ENCODE data around the gene CNOT3.
A peak's percentile ranks its signal among the peaks of the same experiment; 100 is the strongest.
"Not testable (repeated sequence)": the region's sequence is repeated elsewhere in the genome, so short reads cannot be mapped to it uniquely, and the experiment has no call there.

The CNOT3 gene

DNA sequence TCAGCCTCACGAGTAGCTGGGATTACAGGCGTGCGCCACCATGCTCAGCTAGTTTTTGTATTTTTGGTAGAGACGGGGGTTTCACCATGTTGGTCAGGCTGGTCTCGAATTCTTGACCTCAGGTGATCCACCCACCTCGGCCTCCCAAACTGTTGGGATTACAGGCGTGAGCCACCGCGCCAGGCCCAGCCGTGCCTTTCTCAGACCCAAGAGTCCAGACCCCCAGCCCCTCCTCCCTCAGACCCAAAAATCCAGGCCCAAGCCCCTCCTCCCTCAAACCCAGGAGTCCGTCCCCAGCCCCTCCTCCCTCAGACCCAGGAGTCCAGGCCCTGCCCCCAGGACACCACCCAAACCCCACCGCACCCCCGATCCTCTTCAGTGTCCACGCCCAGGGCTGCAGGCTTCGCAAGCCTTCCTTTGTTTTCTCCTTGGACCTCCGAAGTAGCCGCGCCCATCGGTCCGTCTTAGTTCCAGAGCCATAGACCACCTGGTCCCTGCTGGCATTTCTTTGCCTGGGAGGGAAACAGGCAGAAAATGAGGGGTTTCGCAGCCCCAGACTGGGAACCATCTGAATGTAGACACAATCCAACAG is 31.7 kb downstream of the CNOT3 start:
- no peak for DNase-seq (ENCODE audit: low read depth in 2 of 2)

DNA sequence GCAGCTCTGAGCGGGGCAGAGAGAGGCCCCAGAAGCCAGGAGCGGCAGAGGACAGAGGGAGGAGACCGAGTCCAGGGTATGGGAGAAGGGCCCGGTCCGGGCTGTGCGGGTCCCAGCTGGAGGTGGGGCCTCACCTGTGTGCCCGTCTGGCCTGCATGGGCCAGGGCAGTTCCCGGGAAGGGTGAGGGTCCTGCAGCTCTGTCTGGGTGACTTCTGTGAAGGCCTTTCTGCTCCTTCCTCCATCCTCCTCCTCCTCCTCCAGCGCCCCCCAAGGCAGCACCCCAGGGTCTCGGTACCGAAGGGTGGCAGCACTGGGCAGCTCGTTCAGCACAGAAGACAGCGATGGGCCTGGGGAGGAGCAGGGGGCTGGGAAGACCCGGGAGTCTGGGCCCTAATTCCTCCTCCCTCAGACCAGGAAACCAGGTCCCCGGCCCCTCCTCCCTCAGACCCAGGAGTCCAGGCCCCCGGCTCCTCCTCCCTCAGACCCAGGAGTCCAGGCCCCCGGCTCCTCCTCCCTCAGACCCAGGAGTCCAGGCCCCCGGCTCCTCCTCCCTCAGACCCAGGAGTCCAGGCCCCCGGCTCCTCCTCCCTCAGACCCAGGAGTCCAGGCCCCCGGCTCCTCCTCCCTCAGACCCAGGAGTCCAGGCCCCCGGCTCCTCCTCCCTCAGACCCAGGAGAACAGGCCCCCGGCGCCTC is 34.3 kb downstream of the CNOT3 start:
- not testable (repeated sequence) for DNase-seq (ENCODE audit: low read depth in 2 of 2)

DNA sequence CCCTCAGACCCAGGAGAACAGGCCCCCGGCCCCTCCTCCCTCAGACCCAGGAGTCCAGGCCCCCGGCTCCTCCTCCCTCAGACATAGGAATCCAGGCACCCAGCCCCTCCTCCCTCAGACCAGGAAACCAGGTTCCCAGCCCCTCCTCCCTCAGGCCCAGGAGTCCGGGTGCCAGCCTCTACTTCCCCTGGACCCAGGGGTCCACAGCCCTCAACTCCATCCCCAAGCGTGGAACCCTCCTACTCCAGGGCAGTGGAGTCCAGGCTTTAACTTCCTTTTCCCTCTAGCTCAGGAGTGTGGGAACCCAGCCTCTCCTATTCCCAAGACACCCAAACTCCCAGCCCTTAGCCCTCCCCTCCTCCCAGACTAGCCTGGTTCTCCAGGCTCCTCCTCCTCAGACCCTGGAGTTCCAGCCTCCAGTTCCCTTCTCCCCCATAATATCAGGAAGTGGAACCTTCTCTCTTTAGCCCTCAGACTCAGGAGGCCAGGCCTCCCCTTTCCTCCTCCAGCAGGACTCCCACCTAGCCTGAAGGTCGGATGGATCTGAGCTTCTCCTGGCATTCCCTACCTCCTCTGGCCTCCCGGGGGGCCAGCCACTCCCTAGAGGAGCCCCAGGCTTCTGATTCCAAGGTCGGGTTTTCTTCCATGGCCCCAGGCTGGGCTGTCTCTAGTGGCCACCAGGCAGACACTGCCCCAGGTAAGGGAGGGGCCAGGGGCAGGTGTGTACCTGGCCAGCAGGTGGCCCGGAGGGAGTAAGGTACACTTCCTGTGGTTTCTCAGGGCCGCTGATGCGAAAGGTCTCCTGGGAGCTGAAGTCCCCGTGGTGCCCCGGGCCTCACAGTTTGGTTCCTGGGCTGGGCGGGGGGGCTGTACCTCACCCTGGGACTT is 35.2 kb downstream of the CNOT3 start, which contains the start of gene TMC4:
Gene TMC4, minus strand, starts transcription at position 690 of the 888 bp plus-strand sequence. Its CDS starts 43 bp downstream, at position 647.
- DNase-seq (ENCODE audit: low read depth in 2 of 2) = no peak

DNA sequence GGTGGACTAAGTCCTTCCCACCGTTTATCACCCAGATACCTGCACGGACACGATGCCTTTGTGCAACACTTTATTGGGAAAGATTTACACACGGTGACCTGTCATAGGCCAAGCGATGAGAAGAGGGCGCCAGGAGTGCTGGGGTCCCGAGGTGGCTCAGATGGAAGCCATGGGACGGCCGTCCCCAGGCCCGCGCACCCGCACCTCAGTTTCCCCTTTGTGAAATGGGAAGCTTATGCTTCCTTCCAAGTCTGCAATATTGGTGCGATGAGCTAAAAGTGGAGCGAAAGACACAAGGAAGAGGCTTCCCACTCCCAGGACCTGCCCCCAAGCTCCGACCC is 35.8 kb downstream of the CNOT3 start:
- DNase-seq (ENCODE audit: low read depth in 2 of 2) = no peak

DNA sequence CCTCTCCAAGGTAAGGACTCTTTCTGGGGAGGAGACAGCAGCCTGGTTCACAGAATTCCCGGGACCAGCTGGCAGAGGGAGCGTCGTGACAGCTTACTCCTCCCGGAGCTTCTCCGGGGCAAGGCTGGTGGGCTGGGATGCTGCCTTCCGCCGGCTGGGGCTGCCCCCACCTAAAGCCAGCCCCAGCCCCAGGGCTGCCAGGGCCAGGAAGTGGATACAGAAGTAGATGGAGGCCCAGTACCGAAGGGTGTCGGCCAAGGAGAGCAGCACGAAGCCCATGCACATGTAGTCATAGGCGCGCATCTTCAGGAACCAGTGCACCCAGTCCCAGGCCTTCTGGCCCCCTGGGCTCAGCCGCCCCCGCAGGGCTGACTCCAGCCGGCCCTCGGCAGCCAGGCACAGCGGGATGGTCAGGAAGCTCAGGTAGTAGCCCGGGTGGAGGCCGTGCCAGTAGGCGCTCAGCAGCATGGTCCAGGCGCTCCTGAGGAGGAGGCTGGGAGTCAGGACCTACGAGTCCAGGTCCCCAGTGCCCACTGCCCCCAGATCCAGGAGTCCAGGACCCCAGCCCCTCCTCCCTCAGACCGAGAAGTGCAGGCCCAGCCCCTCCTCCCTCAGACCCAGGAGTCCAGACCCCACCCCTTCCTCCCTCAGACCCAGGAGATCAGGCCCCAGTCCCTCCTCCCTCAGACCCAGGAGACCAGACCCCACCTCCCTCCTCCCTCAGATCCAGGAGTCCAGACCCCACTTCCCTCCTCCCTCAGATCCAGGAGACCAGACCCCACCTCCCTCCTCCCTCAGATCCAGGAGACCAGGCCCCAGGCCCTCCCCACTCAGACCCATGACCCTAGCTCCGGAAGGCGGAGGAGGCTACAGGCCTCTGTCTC is 36.6 kb downstream of the CNOT3 start:
- DNase-seq (ENCODE audit: low read depth in 2 of 2) = no peak

DNA sequence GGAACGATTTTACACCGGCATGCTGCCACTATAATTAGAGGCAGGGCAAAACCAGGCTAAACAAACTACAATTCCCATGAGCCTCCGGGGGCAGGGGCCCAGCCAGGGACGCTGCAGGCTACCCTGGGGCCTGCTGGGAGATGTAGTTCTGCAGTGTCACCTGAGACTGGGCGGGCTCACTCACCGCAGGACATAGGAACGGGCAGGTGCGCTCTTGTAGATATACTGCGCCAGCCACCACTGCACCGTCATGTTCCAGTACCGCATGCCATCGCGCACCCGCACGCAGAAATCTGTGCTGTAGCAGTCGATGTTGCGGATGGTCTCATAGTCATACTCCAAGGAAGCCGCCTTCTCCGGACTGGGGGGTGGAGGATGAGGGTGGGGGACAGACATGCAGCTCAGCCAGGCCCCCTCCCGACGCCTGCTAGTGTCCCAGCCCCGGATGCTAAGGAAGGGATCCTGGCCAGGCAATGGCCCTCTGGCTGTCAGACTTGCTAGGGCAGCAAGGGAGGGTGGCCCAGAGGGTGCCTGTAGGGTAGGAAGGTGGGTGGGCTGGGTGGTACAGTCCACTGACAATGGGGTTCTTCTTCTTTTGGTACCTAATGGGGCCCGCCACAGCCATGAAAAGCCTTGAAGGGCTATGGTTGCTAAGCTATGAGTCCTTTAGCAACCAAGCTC is 41.2 kb downstream of the CNOT3 start:
- no peak for DNase-seq (ENCODE audit: low read depth in 2 of 2)

DNA sequence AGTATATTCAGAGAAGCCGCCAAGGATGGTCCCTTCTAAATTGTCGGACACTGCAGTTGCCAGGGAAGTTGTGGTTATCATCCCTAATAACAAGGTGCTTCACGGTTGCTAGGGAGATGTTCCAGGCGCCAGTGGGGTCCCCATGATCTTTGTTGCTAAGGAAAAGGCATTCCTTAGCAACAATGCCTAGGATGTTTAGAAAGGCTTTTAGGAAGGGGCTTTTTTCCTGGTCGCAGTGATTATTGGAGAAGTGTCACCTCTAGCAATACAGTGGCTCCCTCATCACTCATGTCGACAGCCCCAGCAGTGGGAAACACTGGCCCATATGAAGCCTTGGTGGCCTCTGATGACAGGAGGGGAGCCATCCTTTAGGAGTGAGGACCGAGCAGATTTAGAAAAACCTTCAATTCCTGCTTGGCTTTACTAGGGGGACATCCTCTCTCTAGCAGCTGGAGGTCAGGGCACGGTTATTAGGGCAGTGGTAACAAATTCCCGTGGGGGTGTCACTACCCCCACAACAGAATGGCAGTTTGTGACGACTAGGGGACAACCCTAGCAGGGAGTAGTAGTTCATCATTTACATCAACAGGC is 41.8 kb downstream of the CNOT3 start:
- no peak for DNase-seq (ENCODE audit: low read depth in 2 of 2)

DNA sequence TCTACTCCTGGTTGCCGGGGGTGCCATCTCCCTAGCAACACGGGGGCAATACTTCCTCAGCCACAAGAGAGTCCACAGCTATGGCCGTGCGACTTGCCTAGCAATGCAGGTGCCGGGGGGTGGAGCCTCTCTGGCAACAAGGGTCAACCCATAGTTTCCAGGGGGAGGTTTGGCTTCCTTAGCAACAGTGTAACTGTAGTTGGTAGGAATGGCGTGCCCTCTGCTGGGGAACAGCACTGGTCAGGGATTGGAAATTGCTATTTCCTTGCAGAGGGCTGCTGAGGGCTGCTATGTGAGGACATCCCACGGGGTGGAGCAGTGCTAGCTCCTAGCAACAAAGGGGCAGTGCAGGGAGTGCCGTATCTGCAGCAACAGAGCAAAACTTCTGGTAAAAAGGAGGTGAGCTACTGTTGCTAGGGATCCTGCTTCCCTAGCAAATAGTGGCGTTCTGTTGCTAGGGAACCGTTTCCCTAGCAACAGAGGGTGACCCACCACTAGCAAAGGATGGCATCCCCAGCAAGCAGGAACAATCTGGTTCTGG is 42.4 kb downstream of the CNOT3 start:
- DNase-seq (ENCODE audit: low read depth in 2 of 2) = no peak

DNA sequence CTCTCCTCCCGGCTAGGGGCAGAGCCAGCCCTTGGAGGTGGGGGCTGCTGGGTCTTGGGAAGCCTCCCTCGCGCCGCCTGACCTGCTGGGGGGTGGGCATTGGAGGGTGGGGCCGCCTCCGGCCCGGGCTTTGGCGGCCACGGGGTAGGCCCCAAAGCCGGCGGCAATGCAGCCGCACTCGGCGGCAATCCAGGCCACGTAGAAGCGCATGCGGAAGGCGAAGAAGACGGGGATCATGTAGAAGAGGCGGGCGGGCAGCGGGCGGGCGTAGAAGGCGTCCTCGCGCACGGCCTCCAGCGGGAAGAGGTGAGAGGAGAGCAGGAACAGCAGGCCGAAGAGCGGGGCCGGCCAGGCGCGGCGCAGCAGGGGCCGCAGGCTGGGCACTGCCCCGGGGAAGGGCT is 43.1 kb downstream of the CNOT3 start:
- DNase-seq (ENCODE audit: low read depth in 2 of 2) = no peak

DNA sequence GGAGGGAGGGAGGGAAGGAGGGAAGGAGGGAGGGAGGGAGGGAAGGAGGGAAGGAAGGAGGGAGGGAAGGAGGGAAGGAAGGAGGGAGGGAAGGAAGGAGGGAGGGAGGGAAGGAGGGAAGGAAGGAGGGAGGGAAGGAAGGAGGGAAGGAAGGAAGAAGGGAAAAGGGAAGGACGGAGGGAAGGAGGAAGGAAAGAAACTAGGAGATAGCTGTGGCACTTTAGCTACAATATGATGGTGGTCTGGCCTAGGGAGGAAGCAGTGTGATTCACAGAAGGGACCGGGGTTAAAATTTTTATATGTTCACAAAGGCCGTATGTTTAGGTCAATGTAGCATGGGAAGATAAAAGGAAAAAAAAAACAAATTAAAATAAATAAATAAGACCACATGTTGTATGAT is 44.3 kb downstream of the CNOT3 start:
- DNase-seq (ENCODE audit: low read depth in 2 of 2) = not testable (repeated sequence)

DNA sequence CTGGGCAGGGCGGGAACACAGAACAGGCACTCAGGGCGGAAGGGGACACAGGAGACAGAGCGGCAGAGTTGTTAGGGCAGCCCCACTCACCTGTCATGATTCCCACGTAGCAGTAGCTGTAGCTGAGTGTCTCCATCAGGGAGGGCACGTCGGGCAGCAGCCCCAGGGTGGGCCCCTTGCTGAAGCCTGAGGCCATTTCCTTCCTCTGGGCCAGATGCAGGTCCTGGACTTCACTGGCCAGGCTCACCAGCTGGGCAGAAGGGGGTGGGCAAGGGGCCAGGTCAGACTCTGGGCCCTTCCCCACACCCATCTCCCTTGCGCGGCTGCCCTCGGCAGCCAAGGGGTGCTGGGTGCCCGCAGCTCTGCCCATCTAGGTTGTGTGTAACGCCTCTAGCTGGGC is 45.9 kb downstream of the CNOT3 start:
- DNase-seq (ENCODE audit: low read depth in 2 of 2) = no peak

DNA sequence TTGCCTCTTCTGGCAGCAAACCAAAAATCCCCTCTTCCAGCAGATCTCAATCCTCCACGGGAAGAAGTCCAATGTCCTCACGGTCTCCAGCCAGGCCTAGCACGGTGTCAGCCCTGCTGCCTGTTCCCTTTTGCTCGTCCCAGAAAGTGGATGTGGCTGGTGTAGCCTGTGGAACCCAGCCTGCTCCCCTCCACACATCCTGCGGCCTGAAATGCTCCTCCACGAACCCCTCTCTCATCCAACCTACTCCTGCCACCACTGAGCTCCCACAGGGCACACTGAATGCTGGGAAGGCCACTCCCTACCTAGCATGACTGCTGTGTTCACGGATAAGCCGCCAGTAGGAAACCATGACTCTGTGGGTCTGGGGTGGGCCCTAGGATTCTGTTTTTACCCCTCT is 48.8 kb downstream of the CNOT3 start:
- no peak for DNase-seq (ENCODE audit: low read depth in 2 of 2)

DNA sequence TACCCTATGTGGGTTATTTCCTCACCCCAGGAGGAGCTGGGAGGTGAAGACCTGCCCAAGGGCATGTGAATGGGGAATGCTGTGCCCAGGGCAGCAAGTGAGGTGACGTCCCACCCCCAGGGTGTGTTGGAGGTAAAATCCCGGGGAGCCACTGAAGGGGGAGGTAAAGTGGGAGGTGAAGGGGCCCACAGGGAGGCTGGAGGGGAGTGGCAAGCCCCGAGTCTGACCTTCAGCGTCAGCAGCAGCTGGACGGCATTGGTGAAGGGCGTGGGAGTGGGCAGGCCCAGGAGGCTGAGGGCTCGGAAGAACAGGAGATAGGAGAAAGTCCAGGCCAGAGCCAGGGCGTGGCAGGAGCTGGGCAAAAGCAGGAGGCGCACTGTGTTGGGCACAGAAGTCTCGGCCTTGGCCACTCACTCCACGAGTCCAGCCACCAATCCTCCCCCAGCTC is 49.4 kb downstream of the CNOT3 start:
- DNase-seq (ENCODE audit: low read depth in 2 of 2) = no peak

DNA sequence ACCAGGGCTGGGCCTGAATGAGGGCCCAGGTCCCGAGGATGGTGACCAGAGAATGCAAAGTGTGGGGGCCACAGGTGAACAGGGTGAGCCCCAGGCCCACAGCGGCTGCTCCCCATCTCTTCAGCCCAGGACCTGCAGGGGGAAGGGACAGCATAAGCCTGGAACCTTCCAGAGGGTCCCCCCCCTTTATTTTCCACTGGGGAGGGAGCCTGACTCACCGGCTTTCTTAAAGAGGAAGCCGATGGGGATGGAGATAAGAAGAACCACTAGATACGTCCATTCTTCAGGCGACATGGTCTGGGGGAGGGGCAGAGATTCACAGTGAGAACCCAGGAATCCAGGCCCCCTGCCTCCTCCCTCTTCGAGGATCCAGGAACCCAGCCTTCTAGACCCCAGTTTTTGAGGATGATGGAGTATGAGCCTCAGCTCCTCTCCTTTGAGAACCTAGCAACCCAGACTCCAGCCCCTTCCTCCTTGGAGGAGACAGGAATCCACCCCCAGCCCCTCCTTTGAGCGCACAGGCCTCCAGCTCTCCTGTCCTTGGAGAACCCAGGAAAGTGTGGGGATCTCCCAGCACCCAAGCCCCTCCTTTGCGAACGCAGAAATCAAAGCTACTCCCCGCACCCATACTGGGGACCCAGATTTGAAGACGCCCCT is 50.8 kb downstream of the CNOT3 start:
- DNase-seq (ENCODE audit: low read depth in 2 of 2) = peak in 1 of 2 donors; percentile 57

DNA sequence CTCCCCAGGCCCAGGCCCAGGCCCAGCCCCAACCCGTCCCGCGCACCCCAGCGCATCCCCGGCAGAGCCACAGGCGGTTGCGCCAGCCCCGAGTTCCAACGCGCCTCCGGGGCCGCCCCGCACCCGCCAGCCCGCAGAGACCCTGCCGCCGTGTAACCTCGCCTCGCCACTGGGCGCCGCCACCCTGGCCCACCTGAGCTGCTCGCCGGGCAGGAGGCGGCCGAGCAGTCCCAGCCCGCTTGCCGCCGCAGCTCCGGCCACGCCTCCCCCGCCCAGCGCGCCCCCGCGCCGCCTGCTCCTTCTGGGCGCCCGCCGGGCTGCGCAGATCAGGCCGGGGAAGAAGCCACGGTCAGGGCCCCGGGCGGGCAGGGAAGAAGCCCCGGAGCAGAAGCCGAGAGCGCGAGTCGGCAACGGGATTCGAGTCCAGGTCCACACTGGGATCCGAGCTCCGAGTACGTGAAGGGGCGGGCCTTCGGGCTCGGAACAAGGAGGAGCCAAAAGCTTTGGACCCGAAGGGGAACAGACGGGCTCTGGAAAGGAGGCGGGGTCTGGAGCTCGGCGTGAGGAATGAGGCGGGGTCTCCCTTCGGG is 51.7 kb downstream of the CNOT3 start, which contains the start of gene MBOAT7:
Gene MBOAT7, minus strand, starts transcription at position 436 of the 590 bp plus-strand sequence. CDS start 1,072 bp downstream, outside the sequence.
- DNase-seq (ENCODE audit: low read depth in 2 of 2) = no peak

DNA sequence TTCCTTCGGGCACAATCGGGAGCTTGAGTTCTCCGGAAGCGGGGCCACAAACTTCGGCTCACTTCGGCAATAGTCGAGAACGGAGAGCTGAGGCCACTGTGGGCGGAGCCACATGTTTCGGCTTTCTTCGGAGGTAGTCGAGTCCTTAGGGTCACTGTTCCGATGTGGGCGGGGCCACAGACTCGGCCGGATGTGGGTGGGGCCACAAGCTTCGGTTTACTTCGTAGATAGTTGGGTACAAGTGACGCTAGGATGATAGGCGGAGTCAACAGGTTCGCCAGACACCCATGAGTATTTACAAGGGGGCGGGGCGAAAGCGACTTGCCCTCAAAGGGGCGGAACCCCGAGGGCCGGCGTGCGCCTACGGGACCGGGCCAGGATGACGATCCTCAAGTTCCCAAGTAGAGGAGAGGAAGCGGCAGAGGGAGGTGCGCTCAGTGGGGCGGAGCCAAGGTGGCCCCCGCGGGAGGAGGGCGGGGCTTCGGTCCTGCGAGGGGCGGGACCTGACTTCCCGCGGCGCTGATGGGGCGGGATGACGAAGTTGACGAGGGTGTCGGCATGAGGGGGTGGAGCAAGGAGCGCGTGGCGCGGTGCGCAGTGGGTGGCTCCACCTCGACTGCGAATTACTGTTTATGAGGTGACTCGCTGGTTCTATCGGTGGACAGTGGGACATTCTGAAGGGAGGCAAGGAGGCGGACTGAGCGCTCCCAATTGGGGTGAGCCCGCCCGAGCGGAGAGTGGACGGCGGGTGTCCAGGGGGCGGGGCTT is 52.4 kb downstream of the CNOT3 start:
- peak; percentile 100 for DNase-seq (ENCODE audit: low read depth in 2 of 2)

DNA sequence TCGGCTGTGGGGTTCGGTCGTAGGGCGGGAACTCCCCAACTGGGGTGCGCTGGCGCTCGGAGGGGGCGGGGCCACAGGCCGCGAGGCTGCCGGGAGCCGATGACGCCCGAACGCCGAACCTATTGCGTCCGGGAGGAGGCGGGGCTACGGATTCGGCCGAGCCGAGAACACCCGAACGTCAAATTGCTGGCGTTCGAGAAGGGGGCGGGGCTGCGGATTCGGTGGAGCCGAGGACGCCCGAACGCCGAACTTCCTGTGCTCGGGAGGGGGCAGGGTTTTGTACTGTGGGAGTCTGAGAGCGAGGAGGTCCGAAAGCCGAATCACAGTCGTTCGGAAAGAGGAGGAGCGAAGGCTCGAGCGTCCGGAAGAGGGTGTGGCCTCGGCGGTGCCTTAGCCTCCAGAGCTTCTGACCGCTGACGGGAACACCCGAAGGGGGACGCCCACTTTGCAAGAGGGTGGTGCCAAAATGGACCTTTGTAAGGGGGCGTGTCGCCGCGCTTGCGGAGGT is 53.0 kb downstream of the CNOT3 start:
- DNase-seq (ENCODE audit: low read depth in 2 of 2) = peak; percentile 100

Data from stimulated activated CD4-positive, alpha-beta T cell treated with anti-CD3 and anti-CD28 coated beads, Interleukin-15, amount 100 ng/mL, for 48 hours (primary cell).